Psoas muscle (tissue), 8 donors: ENCODE results near the gene ZBTB24. TPM values are rescaled to one million over a fixed set of nuclear protein-coding genes. Genes with fewer than 3 reads are reported as not detected.

Experiments
- ATAC-seq, 4 donors: fragments of 200-7000 bp; cut with Tn5 transposase; one replicate each; pipeline ENCODE4 v1.9.1; 2020; ENCODE audit warnings: moderate library complexity in 3 of 4, mild to moderate bottlenecking in 2 of 4
- DNase-seq, 2 donors: peaks; one replicate each; pipeline ENCODE4 v3.0.0-alpha.2; 2020
- H3K27ac ChIP-seq: fragments of 200-600 bp; one replicate; pipeline ENCODE4 v1.8.0; 2022
- H3K27me3 ChIP-seq, 3 donors: fragments of 200-600 bp in 1 of 3; one replicate each; pipeline versions ENCODE4 v1.6.1 to v1.8.0; 2013 to 2022; ENCODE audit warnings: low read length in 2 of 3, mild to moderate bottlenecking in 2 of 3, moderate library complexity in 1 of 3; ENCODE audit not compliant: insufficient read depth in 3 of 3
- H3K36me3 ChIP-seq, 2 donors: fragments of 200-600 bp in 1 of 2; one replicate each; pipeline versions ENCODE4 v1.6.1 to v1.8.0; 2013 to 2022; ENCODE audit warnings: low read depth in 1 of 2, mild to moderate bottlenecking in 1 of 2, moderate library complexity in 1 of 2; ENCODE audit not compliant: insufficient read depth in 1 of 2
- H3K4me1 ChIP-seq: fragments of 200-600 bp; one replicate; pipeline ENCODE4 v1.8.0; 2022
- H3K4me3 ChIP-seq: fragments of 200-600 bp; one replicate; pipeline ENCODE4 v1.8.0; 2022; ENCODE audit warnings: mild to moderate bottlenecking
- H3K9me3 ChIP-seq: fragments of 200-600 bp; one replicate; pipeline ENCODE4 v1.8.0; 2022
- WGBS, 3 donors: extraction: QIAGEN DNeasy Blood & Tissue Kit; methylation state at CpG; one replicate each; pipeline versions ENCODE4 v1.1.6 to v1.1.7; 2013; 5-methylcytosine and 5-hydroxymethylcytosine counted together
- intact Hi-C, 2 donors: fragments of 100-400 bp; cut with DNase I; formaldehyde crosslinking; loops; one replicate each; pipeline versions ENCODE4 v1.11.0 to v1.14.2; 2022
- polyA plus RNA-seq, 3 donors: library from polyadenylated mRNA; stranded (reverse); fragments of 200-250 nt; gene quantifications; one replicate each; pipeline ENCODE4 v1.2.3, GENCODE V29; 2013
- total RNA-seq, 4 donors: library from RNA; stranded (reverse); fragmentation: NEBNext Ultra II Directional in 2 of 4; extraction: Animal tissue kit (Norgen Biotek cat#: 25700) in 2 of 4; gene quantifications; one replicate each; pipeline versions ENCODE4 v1.2.1 to v1.2.4, GENCODE V29; 2021 to 2023
- TF ChIP-seq, protein P1 (sequence below): fragments of 200-600 bp; IDR thresholded peaks from one replicate; pipeline ENCODE4 v1.8.0; 2022; ENCODE audit warnings: antibody characterized with exemption
- donor health status: healthy with polysubstance abuse.
- donor health status: DM: no; HTN: no; CAD: no; lungs with moderate emphysema.
- donor health status: Bipolar disorder and iron deficiency.
- donor health status: healthy.
- donor health status: DM: yes; HTN: yes; CAD: no.
- donor health status: DM: no; HTN: no; CAD: no.
- donor health status: DM: no; HTN: no; CAD: no.
- donor health status: DM: yes; HTN: yes; CAD: no.

Gene ZBTB24
- total and polyA plus RNA-seq, 7 donors = 2.3 to 5.8 (median 5.3) TPM

DNA sequence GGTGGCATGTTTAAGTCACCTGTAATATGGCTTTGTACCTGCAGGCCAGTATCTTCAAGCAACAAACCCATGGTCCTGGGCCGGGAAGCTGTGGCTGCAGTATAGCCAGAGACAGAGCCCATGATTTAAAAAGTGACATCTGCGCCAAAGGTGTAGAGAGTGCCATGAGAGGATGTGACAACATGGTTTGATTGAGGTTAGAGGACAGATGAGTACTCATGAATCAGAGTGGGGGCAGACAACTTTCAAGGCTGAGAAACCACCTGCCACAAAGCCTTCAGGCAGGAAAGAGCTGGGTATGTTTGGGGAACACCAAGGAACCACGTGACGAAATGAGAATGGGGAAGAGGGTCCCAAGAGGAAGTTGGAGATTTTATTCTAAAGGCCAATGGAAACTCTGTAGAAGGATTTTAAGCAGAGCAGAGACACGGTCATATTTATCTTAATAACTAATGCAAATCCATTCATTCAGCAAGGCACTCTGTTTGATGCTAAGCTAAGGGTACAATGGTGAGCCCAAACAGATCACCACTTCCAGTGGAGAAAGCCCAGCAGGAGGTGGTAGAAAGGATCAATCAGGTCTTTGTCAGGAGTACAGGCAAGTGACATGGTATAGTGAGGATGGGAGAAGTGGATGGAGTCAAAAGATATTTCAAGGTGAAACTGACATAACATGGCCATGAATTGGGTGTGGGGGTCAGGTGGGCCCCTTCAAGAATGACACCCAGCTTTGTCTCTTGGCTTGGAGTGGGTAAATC lies 24.1 kb downstream of the ZBTB24 start:
- Histone ChIP-seq H3K27me3 (no peaks in the 10 kb centered on the region), H3K9me3 (no peaks in the 10 kb centered on the region), H3K4me1 (peaks cover 25% of the 10 kb centered on the region), H3K27ac (peak overlapping the region; percentile 83), H3K36me3 (peaks cover 3 to 21% of the 10 kb centered on the region in 2 donors), H3K4me3 (no peak overlapping the region)
- TF ChIP-seq, protein P1, sequence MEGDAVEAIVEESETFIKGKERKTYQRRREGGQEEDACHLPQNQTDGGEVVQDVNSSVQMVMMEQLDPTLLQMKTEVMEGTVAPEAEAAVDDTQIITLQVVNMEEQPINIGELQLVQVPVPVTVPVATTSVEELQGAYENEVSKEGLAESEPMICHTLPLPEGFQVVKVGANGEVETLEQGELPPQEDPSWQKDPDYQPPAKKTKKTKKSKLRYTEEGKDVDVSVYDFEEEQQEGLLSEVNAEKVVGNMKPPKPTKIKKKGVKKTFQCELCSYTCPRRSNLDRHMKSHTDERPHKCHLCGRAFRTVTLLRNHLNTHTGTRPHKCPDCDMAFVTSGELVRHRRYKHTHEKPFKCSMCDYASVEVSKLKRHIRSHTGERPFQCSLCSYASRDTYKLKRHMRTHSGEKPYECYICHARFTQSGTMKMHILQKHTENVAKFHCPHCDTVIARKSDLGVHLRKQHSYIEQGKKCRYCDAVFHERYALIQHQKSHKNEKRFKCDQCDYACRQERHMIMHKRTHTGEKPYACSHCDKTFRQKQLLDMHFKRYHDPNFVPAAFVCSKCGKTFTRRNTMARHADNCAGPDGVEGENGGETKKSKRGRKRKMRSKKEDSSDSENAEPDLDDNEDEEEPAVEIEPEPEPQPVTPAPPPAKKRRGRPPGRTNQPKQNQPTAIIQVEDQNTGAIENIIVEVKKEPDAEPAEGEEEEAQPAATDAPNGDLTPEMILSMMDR = no peak
- intact Hi-C loops = no loop called here
- 79 to 84% (median 83%) methylated on average over 5 of the region's 5 CpGs for WGBS, 3 donors
- DNase-seq = no peak
- ATAC-seq = no peak

DNA sequence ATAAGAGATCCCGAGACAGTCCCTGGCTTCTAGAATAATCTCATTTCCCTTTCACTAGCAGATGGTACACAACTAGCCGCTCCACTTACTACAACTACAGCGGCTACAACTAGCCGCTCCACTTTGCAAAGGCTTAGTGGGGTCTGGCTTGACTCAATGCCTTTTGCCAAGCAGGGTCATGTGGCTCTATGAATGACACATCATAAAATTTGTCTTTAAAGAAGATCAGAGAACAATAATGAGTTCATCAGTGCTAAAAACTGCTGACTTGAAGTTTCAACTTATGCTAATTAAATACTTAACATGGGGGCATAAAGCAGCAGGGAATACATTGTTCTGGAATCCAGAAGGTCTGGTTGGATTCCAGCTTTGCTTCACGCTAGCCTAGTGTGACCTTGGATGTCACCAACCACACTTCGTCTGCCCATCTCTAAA lies 25.4 kb downstream of the ZBTB24 start:
- Histone ChIP-seq H3K36me3 (peaks cover 3 to 8% of the 10 kb centered on the region in 2 donors), H3K27me3 (no peaks in the 10 kb centered on the region), H3K4me1 (peaks cover 25% of the 10 kb centered on the region), H3K4me3 (peak overlapping the region; percentile 93), H3K9me3 (no peaks in the 10 kb centered on the region), H3K27ac (peak overlapping the region; percentile 83)
- DNase-seq (no peak), ATAC-seq (peak in 3 of 4 donors; percentile 26 to 53 (median 45))
- intact Hi-C loops = no loop called here
- 37 to 54% (median 41%) methylated on average over 6 of the region's 6 CpGs for WGBS, 3 donors
- TF ChIP-seq, protein P1 = no peak

DNA sequence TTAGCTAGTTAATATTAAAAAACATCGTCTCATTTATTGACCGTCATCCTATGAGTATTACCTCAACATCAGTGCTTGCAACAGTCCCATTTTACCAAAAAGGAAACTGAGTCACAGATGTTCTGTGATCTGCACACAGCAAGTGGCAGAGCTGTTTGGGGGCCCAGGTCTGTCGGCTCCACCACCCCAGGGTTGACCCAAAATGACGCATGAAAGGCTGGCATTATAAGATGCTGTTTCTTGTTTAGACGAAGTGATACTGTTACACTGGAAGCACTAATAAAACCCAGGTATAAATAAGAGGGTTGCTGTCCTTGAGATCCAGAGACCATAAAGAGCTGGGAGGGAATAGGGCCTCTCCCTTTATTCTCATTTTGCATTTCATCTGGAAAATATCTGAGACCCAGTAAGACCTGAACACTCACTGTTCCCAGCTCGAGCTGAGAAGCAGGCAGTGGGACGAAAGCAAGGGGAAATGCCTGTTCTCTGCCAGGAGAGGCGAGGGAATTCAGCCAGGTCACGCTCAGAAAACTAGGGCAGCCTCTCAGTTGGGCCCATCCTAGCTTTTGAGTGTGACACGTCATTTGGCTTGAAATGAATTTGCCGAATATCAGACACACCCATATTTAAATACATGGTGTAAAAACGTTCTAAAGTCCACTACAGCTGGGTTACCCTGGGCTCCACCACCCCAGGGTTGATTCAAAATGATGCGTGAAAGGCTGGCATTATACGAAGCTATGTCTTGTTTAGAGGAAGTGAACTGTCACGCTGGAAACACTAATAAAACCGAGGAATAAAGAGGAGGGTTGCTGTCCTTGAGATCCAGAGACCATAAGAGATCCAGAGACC lies 26.1 kb downstream of the ZBTB24 start:
- intact Hi-C loops = no loop called here
- TF ChIP-seq, protein P1 = no peak
- DNase-seq (peak; percentile 76 to 86), ATAC-seq (peak; percentile 30 to 81 (median 66))
- WGBS, 3 donors = 16 to 25% (median 23%) methylated on average over 16 of the region's 16 CpGs
- peaks cover 0 to 1% of the 10 kb centered on the region in 2 donors for H3K36me3 ChIP-seq
- H3K4me3 ChIP-seq = peak overlapping the region; percentile 93
- H3K4me1 ChIP-seq = peaks cover 25% of the 10 kb centered on the region
- H3K27ac ChIP-seq = peak overlapping the region; percentile 83
- H3K27me3 ChIP-seq = no peaks in the 10 kb centered on the region
- no peaks in the 10 kb centered on the region for H3K9me3 ChIP-seq

DNA sequence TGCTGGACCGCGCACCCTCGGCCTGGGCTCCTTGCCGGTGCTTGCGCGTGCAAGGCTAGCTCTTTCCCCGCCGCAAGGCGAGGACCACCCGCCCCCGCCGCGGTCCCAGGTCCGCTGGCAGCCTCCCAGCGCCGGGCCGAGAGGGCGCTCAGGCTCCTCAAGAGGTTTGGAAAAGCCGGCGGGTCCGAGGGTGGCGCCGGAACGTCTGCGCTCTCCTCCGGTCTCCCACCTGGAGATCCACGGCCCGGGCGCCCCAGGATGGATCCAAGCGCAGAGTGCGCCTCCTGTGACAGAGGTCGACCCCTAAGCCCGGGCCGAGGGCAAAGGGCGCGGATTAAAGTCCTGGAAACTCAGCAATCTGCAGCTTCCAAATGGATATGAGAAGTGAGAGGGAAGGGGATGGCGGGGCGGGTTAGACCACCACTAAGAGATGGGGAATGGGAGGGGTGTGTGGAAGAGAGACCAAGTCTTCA lies 26.9 kb downstream of the ZBTB24 start:
- Histone ChIP-seq H3K4me1 (peaks cover 25% of the 10 kb centered on the region), H3K9me3 (no peaks in the 10 kb centered on the region), H3K36me3 (no peaks in the 10 kb centered on the region), H3K27me3 (no peaks in the 10 kb centered on the region), H3K4me3 (peak overlapping the region; percentile 93), H3K27ac (peak overlapping the region; percentile 83)
- WGBS, 3 donors = 5 to 6% (median 5%) methylated on average over 34 to 38 of the region's 38 CpGs
- intact Hi-C loops = no loop called here
- TF ChIP-seq, protein P1 = no peak
- ATAC-seq = peak; percentile 5 to 26 (median 19)
- no peak for DNase-seq
